Prostate gland (tissue), 2 donors: ENCODE data around the gene GATA6. TPM values are rescaled to one million over a fixed set of nuclear protein-coding genes. Genes with fewer than 3 reads are reported as not detected.
A peak's percentile ranks its signal among the peaks of the same experiment; 100 is the strongest.

Experiments
- DNase-seq: peaks from one replicate; pipeline ENCODE4 v3.0.0-alpha.2; 2019; ENCODE audit warnings: low spot score
- H3K27ac ChIP-seq, 2 donors: fragments of 200-600 bp; sonication (generic); 2 replicates each; pipeline ENCODE4 v1.5.1; 2017 to 2019
- H3K27me3 ChIP-seq: fragments of 200-600 bp; sonication (generic); replicated peaks from 2 replicates; pipeline ENCODE4 v1.5.1; 2019; ENCODE audit not compliant: insufficient read depth
- H3K36me3 ChIP-seq, 2 donors: fragments of 200-600 bp; sonication (generic); 1 replicate in 1 of 2; 2 replicates in 1 of 2; pipeline versions ENCODE4 v1.5.1 to v1.8.1; 2017 to 2019
- H3K4me1 ChIP-seq: fragments of 200-600 bp; sonication (generic); replicated peaks from 2 replicates; pipeline ENCODE4 v1.5.1; 2019
- H3K4me3 ChIP-seq, 2 donors: fragments of 200-600 bp; sonication (generic); 2 replicates each; pipeline ENCODE4 v1.5.1; 2017 to 2019
- H3K9me3 ChIP-seq: fragments of 200-600 bp; sonication (generic); 2 replicates; pipeline ENCODE4 v1.5.1; 2017
- CTCF ChIP-seq, 4 experiments: fragments of 200-600 bp in 2 of 4; fragments of 450-650 bp in 2 of 4; sonication (generic) in 2 of 4; IDR thresholded peaks; 1 replicate in 3 of 4; 2 replicates in 1 of 4; pipeline ENCODE4 v1.5.1; 2016 to 2019; ENCODE audit warnings: antibody characterized with exemption in 4 of 4, mild to moderate bottlenecking in 2 of 4, moderate library complexity in 2 of 4
- POLR2A ChIP-seq: fragments of 450-650 bp; IDR thresholded peaks from one replicate; pipeline ENCODE4 v1.6.1; 2016; ENCODE audit warnings: antibody characterized with exemption, mild to moderate bottlenecking
- POLR2AphosphoS5 ChIP-seq: sonication (generic); formaldehyde crosslinking; IDR thresholded peaks from one replicate; pipeline ENCODE4 v1.6.1; 2017; ENCODE audit warnings: antibody characterized with exemption
- WGBS: methylation state at CpG from one replicate; pipeline ENCODE4 v1.1.5; 2018; 5-methylcytosine and 5-hydroxymethylcytosine counted together
- intact Hi-C: fragments of 100-400 bp; cut with DNase I; formaldehyde crosslinking; loops from one replicate; pipeline ENCODE4 v1.14.2; 2022
- total RNA-seq, 2 donors: library from RNA; depleted of rRNA; stranded (reverse); fragments of >200 nt; gene quantifications; one replicate each; pipeline ENCODE4 v1.1.0, GENCODE V29; 2016

GATA6 gene
- total RNA-seq, 2 donors from 2014 or later: 9.8 to 49.0 TPM

GRCh38 chr18:22221350-22221749, 52.0 kb downstream of the GATA6 start:
- Histone ChIP-seq H3K27me3 (no peaks in the 10 kb centered on the region), H3K27ac (no peak overlapping the region), H3K36me3 (no peaks in the 10 kb centered on the region), H3K4me1 (no peaks in the 10 kb centered on the region), H3K9me3 (no peaks in the 10 kb centered on the region), H3K4me3 (no peak overlapping the region)
- WGBS: 77% methylated on average over 3 of the region's 3 CpGs
- DNase-seq: no peak
- TF ChIP-seq POLR2AphosphoS5: no peak
- no peak for TF ChIP-seq CTCF (IDR thresholded peaks at IDR 0.05)
- no peak for TF ChIP-seq POLR2A
- intact Hi-C loops: no loop called here

GRCh38 chr18:22223254-22223964, 54.0 kb downstream of the GATA6 start:
- intact Hi-C loops: no loop called here
- Histone ChIP-seq H3K9me3 (no peaks in the 10 kb centered on the region), H3K4me3 (no peak overlapping the region), H3K4me1 (no peaks in the 10 kb centered on the region), H3K27me3 (no peaks in the 10 kb centered on the region), H3K36me3 (no peaks in the 10 kb centered on the region), H3K27ac (no peak overlapping the region)
- DNase-seq: peak; percentile 59
- 55% methylated on average over 13 of the region's 13 CpGs for WGBS
- TF ChIP-seq POLR2AphosphoS5: no peak
- TF ChIP-seq POLR2A: no peak
- TF ChIP-seq CTCF (IDR thresholded peaks at IDR 0.05): no peak

DNA sequence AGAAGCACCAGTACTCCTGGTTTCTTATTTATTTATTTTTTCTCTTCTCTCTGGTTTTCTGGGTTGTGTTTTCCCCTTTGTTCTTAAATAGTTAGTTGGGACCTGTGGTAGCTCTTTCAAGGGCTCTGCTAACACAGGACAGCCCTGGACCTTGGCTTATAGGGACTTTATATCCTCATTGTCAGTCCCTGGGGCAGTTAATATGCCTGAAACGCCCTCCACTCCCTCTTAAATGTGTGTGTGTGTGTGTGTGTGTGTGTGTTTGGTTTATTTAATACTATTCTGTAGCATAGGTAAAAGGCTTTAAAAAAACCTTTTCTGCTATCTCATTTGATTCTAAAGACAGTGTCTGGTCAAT, 54.6 kb downstream of the GATA6 start:
- Histone ChIP-seq H3K27me3 (no peaks in the 10 kb centered on the region), H3K36me3 (no peaks in the 10 kb centered on the region), H3K9me3 (no peaks in the 10 kb centered on the region), H3K4me1 (no peaks in the 10 kb centered on the region), H3K27ac (no peak overlapping the region), H3K4me3 (no peak overlapping the region)
- no peak for DNase-seq
- 71% methylated on average over 1 of the region's 1 CpG for WGBS
- TF ChIP-seq CTCF (IDR thresholded peaks at IDR 0.05): no peak
- TF ChIP-seq POLR2AphosphoS5: no peak
- TF ChIP-seq POLR2A: no peak
- intact Hi-C loops: no loop called here

DNA sequence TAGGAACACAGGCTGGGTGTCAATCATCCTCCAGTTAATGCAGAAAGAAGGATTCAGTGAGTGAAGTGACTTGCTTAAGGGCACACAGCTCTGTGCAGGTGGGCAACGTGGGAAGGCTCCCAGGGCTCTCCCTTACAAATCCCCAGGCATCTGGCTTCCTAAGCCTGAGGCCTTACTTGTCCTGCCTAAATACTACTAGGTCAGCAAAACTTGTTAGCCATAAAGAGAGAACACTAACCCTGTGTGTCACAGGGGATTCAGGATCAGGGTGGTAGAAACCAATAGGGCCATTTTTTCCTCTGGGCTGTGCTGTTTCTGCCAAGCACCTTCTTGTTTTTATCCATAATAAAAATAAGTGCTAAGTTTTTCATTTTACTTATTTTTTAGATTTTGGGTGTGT, 55.0 kb downstream of the GATA6 start:
- H3K4me1 ChIP-seq: no peaks in the 10 kb centered on the region
- TF ChIP-seq CTCF (IDR thresholded peaks at IDR 0.05): no peak
- whole genome bisulfite sequencing: 86% methylated on average over 1 of the region's 1 CpG

GRCh38 chr18:22226801-22227200, 57.4 kb downstream of the GATA6 start:
- TF ChIP-seq POLR2A (no peak), CTCF (IDR thresholded peaks at IDR 0.05) (no peak), POLR2AphosphoS5 (no peak)
- Histone ChIP-seq H3K27me3 (no peaks in the 10 kb centered on the region), H3K4me1 (no peaks in the 10 kb centered on the region), H3K36me3 (no peaks in the 10 kb centered on the region), H3K4me3 (no peak overlapping the region), H3K27ac (no peak overlapping the region), H3K9me3 (no peaks in the 10 kb centered on the region)
- DNase-seq: no peak
- whole genome bisulfite sequencing: 77% methylated on average over 4 of the region's 4 CpGs
- intact Hi-C loops: no loop called here

More for the DNA sequence above, 55.0 kb downstream of the GATA6 start:
- H3K4me3 ChIP-seq: no peak overlapping the region
- no peak overlapping the region for H3K27ac ChIP-seq
- no peaks in the 10 kb centered on the region for H3K27me3 ChIP-seq
- no peaks in the 10 kb centered on the region for H3K36me3 ChIP-seq
- DNase-seq: no peak
- intact Hi-C loops: no loop called here
- no peaks in the 10 kb centered on the region for H3K9me3 ChIP-seq
